Measurements from ENCODE around the gene HPCAL1.

HPCAL1 gene

DNA sequence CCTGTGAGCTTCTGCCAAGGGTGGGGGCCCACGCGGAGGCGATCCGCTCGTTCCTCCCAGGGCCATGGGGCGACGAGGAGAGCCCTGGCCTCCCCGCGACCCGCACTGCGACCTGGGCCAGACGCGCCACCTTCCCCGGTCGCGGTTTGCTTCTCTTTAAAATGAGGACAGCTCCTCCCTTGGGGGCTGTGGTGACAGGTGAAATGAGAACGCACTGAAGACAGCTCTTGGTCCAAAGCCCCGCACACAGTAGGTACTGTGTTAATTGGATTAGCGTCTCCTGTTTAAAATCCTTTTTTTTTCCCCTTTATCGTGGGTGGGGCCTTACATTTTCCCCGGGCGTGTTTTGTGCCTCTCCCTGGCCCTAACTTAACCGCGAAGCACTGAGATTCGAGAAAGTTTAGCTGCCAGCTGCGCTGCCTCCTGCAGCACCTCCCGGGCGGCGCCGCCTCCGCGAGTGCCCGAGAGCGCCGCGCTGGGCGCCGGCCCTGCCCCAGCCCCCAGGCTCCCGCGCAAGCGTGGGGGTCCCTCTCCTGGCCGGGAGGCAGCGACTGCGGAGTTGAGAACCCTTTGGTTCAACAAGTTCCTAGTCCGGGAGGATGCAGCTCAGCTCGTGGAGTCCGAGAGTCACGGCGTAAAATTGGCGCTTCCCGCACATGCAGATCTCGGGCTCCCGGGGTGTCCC, 1.1 kb downstream of the HPCAL1 start:
- DNase-seq (ENCODE audit: low spot score) = peak; percentile 75

GRCh38 chr2:10304458-10305253, 2.0 kb downstream of the HPCAL1 start:
- DNase-seq (ENCODE audit: low spot score) = no peak

GRCh38 chr2:10305254-10305635, 2.5 kb downstream of the HPCAL1 start:
- no peak for DNase-seq (ENCODE audit: low spot score)

DNA sequence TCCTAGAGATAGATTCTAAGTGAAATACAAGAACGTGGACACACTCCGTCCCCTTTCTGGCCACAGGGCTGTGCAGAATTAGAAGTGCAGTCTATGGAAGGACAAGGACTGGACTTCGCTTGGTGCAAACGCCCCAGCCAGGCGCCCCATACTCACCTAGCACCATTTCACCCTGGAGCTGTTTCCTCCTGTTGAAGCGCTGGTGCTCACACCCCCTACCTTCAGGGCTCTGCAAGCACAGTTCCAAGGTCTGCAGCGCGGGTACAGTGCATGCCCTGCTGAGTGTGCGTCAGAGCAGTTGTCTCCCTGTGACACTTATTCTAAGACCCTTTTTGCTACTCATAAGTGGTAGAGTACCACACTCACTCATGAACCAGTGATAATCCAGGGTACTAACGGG, 3.0 kb downstream of the HPCAL1 start:
- peak; percentile 60 for DNase-seq (ENCODE audit: low spot score)

GRCh38 chr2:10306901-10307463, 4.3 kb downstream of the HPCAL1 start:
- no peak for DNase-seq (ENCODE audit: low spot score)

DNA sequence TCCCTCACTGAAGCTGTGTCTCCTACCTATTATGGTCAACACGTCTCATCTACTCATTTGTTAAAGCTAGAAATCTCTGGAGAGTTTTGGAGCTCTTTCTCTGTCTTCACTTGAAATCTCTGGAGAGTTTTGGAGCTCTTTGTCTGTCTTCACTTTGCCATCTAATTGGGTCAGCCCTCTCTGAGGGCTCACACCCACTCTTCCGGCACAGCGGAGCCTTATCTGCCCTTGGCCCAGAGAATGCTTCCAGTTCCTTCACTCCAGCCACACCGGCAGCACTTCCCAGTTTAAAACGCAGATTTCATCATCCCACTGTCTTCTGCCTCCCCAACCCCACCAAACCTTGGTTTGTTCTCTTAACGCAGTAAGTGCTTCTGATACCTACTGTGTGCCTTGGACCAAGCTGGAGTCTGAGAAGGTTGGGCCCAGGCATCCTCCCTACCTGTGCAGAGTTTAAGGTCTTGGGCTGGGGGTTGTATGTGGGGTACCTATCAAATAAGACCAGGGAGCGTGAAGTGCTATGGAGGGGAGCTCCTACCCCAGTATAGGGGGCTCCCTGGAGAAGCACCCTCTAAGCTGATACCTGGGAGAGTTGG, 5.0 kb downstream of the HPCAL1 start:
- DNase-seq (ENCODE audit: low spot score) = no peak

- DNase-seq (ENCODE audit: low spot score) = no peak
These were observed 6.2 kb downstream of the HPCAL1 start for GRCh38 chr2:10308866-10309265.

- DNase-seq (ENCODE audit: low spot score) = no peak
These were observed 6.6 kb downstream of the HPCAL1 start for GRCh38 chr2:10309286-10309685.

DNA sequence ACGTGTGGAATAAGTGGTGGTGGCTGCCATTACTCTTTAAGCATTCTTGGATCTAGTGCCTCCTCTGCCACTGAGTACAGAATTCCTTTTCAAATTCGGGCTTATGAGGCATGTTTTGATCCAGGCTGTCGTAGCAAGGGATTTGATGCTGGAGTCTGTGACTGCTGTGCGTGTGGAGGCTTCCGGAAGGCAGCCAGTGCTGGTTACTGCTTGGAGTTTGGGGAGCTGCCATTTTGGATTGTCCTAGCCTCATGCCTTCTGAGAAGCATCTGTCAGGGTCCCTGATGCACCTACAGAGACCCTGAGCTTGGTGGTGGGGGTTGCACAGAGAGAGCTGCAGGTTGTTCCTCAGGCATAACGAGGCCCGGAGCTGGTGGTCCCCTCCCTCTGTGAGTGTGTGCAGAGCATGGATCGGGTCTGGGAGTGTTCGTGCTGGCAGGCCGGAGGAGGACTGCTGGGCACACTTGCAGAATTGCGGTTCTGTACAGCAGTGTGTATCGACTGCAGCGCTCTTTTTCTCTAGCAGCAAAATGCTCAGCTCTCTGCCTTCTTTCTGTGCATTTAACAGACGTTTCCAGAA, 7.7 kb downstream of the HPCAL1 start:
- DNase-seq (ENCODE audit: low spot score) = no peak

DNA sequence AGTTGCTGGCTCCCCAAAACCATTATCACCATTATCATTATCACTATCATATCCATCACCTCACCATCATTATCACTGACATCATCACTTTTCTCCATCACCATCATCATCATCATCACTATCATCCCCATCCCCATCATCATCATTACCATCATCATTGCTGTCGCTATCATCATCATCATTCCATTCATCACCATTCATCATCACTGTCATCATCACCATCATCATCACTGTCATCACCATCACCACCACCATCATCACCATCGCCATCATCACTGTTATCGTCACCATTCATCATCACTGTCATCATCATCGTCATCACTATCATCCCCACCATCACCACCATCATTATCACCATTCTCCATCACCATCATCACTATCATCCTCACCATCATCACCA, 9.0 kb downstream of the HPCAL1 start:
- DNase-seq (ENCODE audit: low spot score) = no peak

- no peak for DNase-seq (ENCODE audit: low spot score)
These were observed 9.8 kb downstream of the HPCAL1 start for GRCh38 chr2:10312437-10312957.

DNA sequence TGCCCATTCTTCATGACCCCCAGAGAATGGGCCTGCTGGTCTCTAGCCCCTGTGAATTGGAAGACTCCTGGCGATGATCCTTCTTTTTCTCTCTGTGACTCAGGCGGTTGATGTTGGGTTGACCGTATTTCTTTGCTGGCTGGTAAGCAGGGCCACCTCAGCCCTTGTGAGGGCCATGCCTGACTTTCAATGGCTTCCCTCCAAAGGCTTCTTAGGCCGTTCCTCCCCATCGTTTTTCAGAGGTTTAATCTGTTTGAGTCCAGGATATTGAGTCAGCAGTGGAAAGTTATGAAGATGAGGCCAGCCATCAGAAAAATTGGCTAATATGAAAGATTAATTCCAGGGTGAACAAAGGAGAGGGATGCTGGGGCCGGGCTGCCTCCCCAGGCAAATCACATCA, 13.6 kb downstream of the HPCAL1 start:
- no peak for DNase-seq (ENCODE audit: low spot score)

DNA sequence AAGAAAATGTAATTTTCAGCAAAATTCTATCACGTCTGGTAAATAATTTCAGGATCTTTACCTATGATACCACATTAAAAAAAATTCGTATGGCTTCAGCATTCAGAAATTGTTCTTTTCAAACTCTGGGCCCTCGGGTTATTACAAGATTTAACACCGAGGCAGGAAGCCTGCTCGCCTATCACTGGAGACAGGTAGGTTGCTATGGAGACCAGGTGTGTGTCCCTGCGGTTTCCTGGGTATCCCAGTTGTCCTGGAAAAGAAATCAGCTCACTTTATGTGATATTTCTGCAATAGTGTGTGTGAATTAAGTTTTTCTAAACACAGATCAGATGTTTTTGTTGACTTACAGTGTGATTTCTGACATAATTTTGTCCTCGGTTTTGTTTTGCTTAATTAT, 14.2 kb downstream of the HPCAL1 start:
- no peak for DNase-seq (ENCODE audit: low spot score)

DNA sequence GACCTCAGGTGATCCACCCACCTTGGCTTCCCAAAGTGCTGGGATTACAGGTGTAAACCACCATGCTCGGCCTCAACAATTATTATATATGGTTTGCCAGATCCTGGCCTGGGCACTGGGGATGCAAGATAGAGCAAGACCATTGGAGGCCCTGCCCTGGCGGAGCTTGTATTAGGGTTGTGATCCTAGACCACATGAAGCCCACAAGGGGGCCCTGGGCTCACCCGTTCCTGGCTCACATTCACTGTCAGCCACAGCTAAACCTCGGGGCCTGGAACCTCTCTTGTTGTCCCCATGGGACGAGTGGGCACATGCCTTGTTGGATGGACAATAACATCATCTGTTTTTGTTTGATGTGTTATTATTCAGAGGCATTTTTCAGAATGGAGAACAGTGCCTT, 14.9 kb downstream of the HPCAL1 start:
- no peak for DNase-seq (ENCODE audit: low spot score)

GRCh38 chr2:10318345-10318744, 15.6 kb downstream of the HPCAL1 start:
- no peak for DNase-seq (ENCODE audit: low spot score)

- no peak for DNase-seq (ENCODE audit: low spot score)
These were observed 17.3 kb downstream of the HPCAL1 start for GRCh38 chr2:10319892-10320574.

DNA sequence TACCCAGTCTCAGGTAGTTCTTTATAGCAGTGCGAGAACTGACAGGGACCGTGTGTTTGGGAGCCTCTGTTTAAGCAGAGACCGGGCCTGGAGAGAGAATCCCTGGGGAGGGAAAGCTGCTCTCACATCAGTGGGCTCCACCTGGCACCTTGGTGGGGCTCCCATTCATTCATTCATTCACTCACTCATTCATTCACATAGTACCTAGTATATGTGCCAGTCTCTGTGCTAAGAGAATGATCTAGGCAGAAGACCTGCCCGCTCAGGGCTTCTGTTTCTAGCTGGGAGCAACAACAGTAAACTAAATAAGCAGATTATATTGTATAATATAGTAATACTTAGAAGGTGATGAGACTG, 17.8 kb downstream of the HPCAL1 start:
- no peak for DNase-seq (ENCODE audit: low spot score)

GRCh38 chr2:10320933-10321332, 18.2 kb downstream of the HPCAL1 start:
- no peak for DNase-seq (ENCODE audit: low spot score)

GRCh38 chr2:10321622-10322021, 18.9 kb downstream of the HPCAL1 start:
- no peak for DNase-seq (ENCODE audit: low spot score)

DNA sequence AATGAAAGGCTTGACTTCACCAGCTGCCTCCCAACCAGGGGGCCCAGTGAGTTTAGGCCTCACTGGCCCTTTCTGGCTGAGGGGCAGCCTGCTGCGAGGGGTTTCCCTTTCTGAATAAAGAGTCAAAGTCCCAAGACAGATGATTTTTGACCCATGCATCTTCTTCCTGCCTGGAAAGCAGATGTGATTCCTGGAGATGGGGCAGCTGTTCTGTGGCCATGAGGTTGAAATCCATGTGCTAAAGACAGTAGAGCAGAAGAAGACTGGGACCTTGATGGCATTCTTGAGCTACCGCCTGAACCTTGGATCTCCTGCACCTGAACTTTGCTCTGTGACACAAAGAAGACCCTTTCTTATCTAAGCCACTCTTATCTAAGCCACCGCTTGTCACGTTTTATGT, 19.8 kb downstream of the HPCAL1 start:
- DNase-seq (ENCODE audit: low spot score) = no peak

DNA sequence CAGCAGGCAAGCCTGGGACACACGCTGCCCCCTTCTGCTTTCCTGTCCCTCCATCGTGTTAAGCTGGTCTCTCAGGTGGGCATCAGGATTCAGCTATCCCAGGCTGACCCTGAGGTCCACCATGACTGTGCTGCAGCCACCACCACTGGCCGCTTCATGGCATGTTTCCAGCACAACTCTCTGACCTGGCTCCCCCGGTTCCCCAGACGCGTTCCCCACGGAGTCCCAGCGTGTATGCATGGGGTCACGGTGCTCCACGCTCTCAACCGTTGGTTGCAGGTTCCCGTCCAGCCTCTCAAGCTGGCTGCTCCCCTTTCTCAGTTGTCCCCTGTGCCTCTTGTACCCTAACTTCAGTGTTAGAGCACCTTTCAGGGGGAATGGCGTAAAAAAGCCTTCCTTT, 20.3 kb downstream of the HPCAL1 start:
- no peak for DNase-seq (ENCODE audit: low spot score)

DNA sequence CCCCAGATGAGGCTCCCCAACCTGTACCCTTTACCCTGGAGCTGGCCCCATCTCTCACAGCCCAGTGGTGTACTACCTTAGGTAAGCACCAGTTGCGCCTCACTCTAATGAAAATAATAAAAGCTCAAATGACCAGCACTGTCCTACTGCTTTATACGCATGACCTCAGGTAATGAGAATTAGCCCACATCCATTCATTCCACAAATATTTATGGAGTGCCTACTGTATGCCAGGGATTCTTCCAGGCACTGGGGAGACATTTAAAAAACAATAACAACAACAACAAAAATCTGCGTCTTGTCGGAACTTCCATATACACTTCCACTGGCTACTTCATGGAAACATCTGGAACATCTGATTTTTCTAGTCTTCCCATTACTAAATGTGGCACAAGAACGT, 20.8 kb downstream of the HPCAL1 start:
- DNase-seq (ENCODE audit: low spot score) = no peak
